B cell (primary cell): ENCODE data around the gene ARHGDIB. TPM values are rescaled to one million over a fixed set of nuclear protein-coding genes. Genes with fewer than 3 reads are reported as not detected.

ENCODE experiments used
- ATAC-seq: fragments of 200-7000 bp; cut with Tn5 transposase; one replicate; pipeline ENCODE4 v1.10.0; 2021; ENCODE audit warnings: low read depth, mild to moderate bottlenecking, moderate number of reproducible peaks, moderate library complexity
- CTCF ChIA-PET: fragments of 350-600 bp; sonication (Branson Sonifier 250); formaldehyde crosslinking; loops from one replicate; lab custom pipeline; 2021; ENCODE audit warnings: antibody characterized with exemption, inconsistent platforms; lab: Charles Lee
- POLR2A ChIA-PET: fragments of 350-600 bp; sonication (Branson Sonifier 250); formaldehyde crosslinking; loops from one replicate; lab custom pipeline; 2021; ENCODE audit warnings: antibody characterized with exemption; lab: Charles Lee
- DNase-seq: peaks from one replicate; pipeline ENCODE4 v3.0.0; 2013
- H2AFZ ChIP-seq: 2 replicates; pipeline ENCODE4 v1.6.1; 2012; ENCODE audit warnings: mild to moderate bottlenecking, low read depth, low read length; ENCODE audit not compliant: insufficient read depth, poor library complexity, severe bottlenecking
- H3K27ac ChIP-seq, 2 donors: 1 replicate in 1 of 2; 2 replicates in 1 of 2; pipeline ENCODE4 v1.5.1; 2012 to 2013; ENCODE audit warnings: low read length in 2 of 2, mild to moderate bottlenecking in 2 of 2, moderate library complexity in 1 of 2
- H3K27me3 ChIP-seq, 4 experiments: fragments of 200-600 bp in 1 of 4; sonication (generic) in 1 of 4; replicated peaks in 1 of 4; 1 replicate in 2 of 4; 2 replicates in 2 of 4; pipeline versions ENCODE4 v1.6.1 to v1.7.0; 2013 to 2016; ENCODE audit warnings: low read length in 3 of 4, mild to moderate bottlenecking in 2 of 4, mixed read lengths in 1 of 4, moderate library complexity in 1 of 4; ENCODE audit not compliant: insufficient read depth in 4 of 4, control insufficient read depth in 3 of 4; ENCODE audit errors: control extremely low read depth in 1 of 4
- H3K36me3 ChIP-seq, 2 experiments: replicated peaks in 1 of 2; 1 replicate in 1 of 2; 2 replicates in 1 of 2; pipeline versions ENCODE4 v1.6.1 to v1.7.1; 2013; ENCODE audit warnings: low read length in 1 of 2; ENCODE audit not compliant: insufficient read depth in 2 of 2, control insufficient read depth in 1 of 2; ENCODE audit errors: control extremely low read depth in 1 of 2, extremely low read depth in 1 of 2
- H3K4me1 ChIP-seq, 2 donors: fragments of 200-600 bp in 1 of 2; sonication (generic) in 1 of 2; 1 replicate in 1 of 2; 2 replicates in 1 of 2; pipeline versions ENCODE4 v1.5.1 to v1.6.1; 2013 to 2017; ENCODE audit warnings: low read length in 2 of 2; ENCODE audit not compliant: control insufficient read depth in 2 of 2, insufficient read depth in 2 of 2
- H3K4me2 ChIP-seq: replicated peaks from 2 replicates; pipeline ENCODE3; 2012; ENCODE audit warnings: mild to moderate bottlenecking, low read depth, low read length; ENCODE audit not compliant: poor library complexity, severe bottlenecking
- H3K4me3 ChIP-seq, 5 experiments: fragments of 200-600 bp in 1 of 5; sonication (generic) in 1 of 5; 1 replicate in 3 of 5; 2 replicates in 2 of 5; pipeline versions ENCODE4 v1.5.1 to v1.7.0; 2011 to 2016; ENCODE audit warnings: low read length in 4 of 5, mild to moderate bottlenecking in 4 of 5, low read depth in 2 of 5, control low read depth in 1 of 5, moderate library complexity in 1 of 5; ENCODE audit not compliant: insufficient read depth in 1 of 5; ENCODE audit errors: control extremely low read depth in 1 of 5, extremely low read depth in 1 of 5
- H3K79me2 ChIP-seq: fragments of 200-600 bp; sonication (generic); one replicate; pipeline ENCODE4 v1.6.0; 2016; ENCODE audit warnings: low read length; ENCODE audit not compliant: control insufficient read depth, insufficient read depth
- H3K9ac ChIP-seq: fragments of 200-600 bp; sonication (generic); 2 replicates; pipeline ENCODE4 v1.6.1; 2017; ENCODE audit warnings: mild to moderate bottlenecking, low read length, moderate library complexity
- H3K9me3 ChIP-seq, 3 donors: one replicate each; pipeline versions ENCODE4 v1.6.1 to v1.7.1; 2013; ENCODE audit warnings: low read length in 2 of 3; ENCODE audit not compliant: control insufficient read depth in 2 of 3, insufficient read depth in 1 of 3; ENCODE audit errors: control extremely low read depth in 1 of 3
- H4K20me1 ChIP-seq: 2 replicates; pipeline ENCODE4 v1.6.0; 2012; ENCODE audit warnings: mild to moderate bottlenecking, low read length; ENCODE audit not compliant: insufficient read depth, control insufficient read depth, poor library complexity, severe bottlenecking
- H3K27ac Mint-ChIP-seq: one replicate; pipeline ENCODE4 v1.8.0; 2021; ENCODE audit warnings: mixed read lengths
- H3K27me3 Mint-ChIP-seq: one replicate; pipeline ENCODE4 v1.8.0; 2021; ENCODE audit warnings: mixed read lengths
- H3K4me1 Mint-ChIP-seq: one replicate; pipeline ENCODE4 v1.8.0; 2021; ENCODE audit warnings: mixed read lengths
- H3K4me3 Mint-ChIP-seq: one replicate; pipeline ENCODE4 v1.8.0; 2021; ENCODE audit warnings: mixed read lengths
- H3K9me3 Mint-ChIP-seq: one replicate; pipeline ENCODE4 v1.8.0; 2022; ENCODE audit warnings: mixed read lengths; ENCODE audit not compliant: insufficient read depth
- CTCF ChIP-seq: fragments of 200-600 bp; IDR thresholded peaks from one replicate; pipeline ENCODE4 v1.8.0; 2022; ENCODE audit warnings: antibody characterized with exemption, mild to moderate bottlenecking
- EZH2 ChIP-seq: IDR thresholded peaks from 2 replicates; pipeline ENCODE4 v1.6.1; 2012; ENCODE audit warnings: borderline replicate concordance, low read depth, mild to moderate bottlenecking, moderate library complexity, low read length; ENCODE audit not compliant: insufficient read depth, poor library complexity, severe bottlenecking
- WGBS: methylation state at CpG from one replicate; pipeline ENCODE4 v1.1.5; 2013; ENCODE audit warnings: missing lambda C conversion rate; ENCODE audit not compliant: insufficient coverage; 5-methylcytosine and 5-hydroxymethylcytosine counted together
- intact Hi-C: fragments of 100-400 bp; cut with micrococcal nuclease; formaldehyde crosslinking; loops from one replicate; pipeline ENCODE4 v1.10.0; 2022
- polyA plus RNA-seq: library from polyadenylated mRNA; depleted of rRNA; stranded (reverse); fragments of >200 nt; gene quantifications from 2 replicates; pipeline ENCODE4 v1.2.3, GENCODE V29; 2012
- total RNA-seq, 2 donors: library from RNA; stranded (reverse); fragments of 120-200 nt in 1 of 2; gene quantifications; 1 replicate in 1 of 2; 2 replicates in 1 of 2; pipeline versions ENCODE4 v1.2.3 to v1.2.4, GENCODE V29; 2013 to 2022

ARHGDIB gene
- total and polyA plus RNA-seq, 2 donors (not counting 1 experiment from before 2014, with no cell fraction given) = 514 to 826 TPM

GRCh38 chr12:14927267-14927666 lies 34.1 kb downstream of the ARHGDIB start:
- Mint-ChIP-seq H3K9me3 (no peaks in the 10 kb centered on the region), H3K27me3 (no peaks in the 10 kb centered on the region), H3K4me1 (peaks cover 4% of the 10 kb centered on the region), H3K27ac (no peak overlapping the region), H3K4me3 (no peak overlapping the region)
- Histone ChIP-seq H3K9ac (no peak overlapping the region), H3K27me3 (no peaks in the 10 kb centered on the region), H3K27ac (no peak overlapping the region), H3K79me2 (no peaks in the 10 kb centered on the region), H3K9me3 (peaks cover 0 to 3% (median 1%) of the 10 kb centered on the region in 3 donors), H3K4me2 (no peak overlapping the region), H3K4me1 (no peaks in the 10 kb centered on the region), H3K36me3 (peaks cover 3 to 10% of the 10 kb centered on the region in 2 experiments), H2AFZ (no peak overlapping the region), H3K4me3 (no peak overlapping the region), H4K20me1 (no peaks in the 10 kb centered on the region)
- intact Hi-C loops = no loop called here
- ChIA-PET CTCF (no interaction called here), POLR2A (interaction anchor here (0.6 kb wide), 1 partner anchor 57 kb away, joined by 6 read pairs; no protein-coding TSS in a partner anchor)
- WGBS = no CpG with 5 or more reads among the region's 3 CpGs
- TF ChIP-seq EZH2 (no peak), CTCF (no peak)
- no peak for DNase-seq
- no peak for ATAC-seq

GRCh38 chr12:14924541-14924940 lies 36.9 kb downstream of the ARHGDIB start:
- no peak overlapping the region for H3K4me3 ChIP-seq
- peaks cover 1 to 3% (median 3%) of the 10 kb centered on the region in 3 donors for H3K9me3 ChIP-seq
- H3K27me3 ChIP-seq = no peaks in the 10 kb centered on the region
- H4K20me1 ChIP-seq = no peaks in the 10 kb centered on the region
- no peak overlapping the region for H3K27ac ChIP-seq
- POLR2A ChIA-PET = no interaction called here
- no peak for ATAC-seq
- no peaks in the 10 kb centered on the region for H3K27me3 Mint-ChIP-seq
- CTCF ChIA-PET = no interaction called here
- no peak overlapping the region for H3K4me2 ChIP-seq
- peaks cover 7 to 15% of the 10 kb centered on the region in 2 donors for H3K4me1 ChIP-seq
- H3K9ac ChIP-seq = no peak overlapping the region
- no peak for DNase-seq
- intact Hi-C loops = loop anchor here (5.0 kb wide), 1 partner anchor 37 kb away; the partner anchor contains the start of gene MGP
- peaks cover 20% of the 10 kb centered on the region for H3K4me1 Mint-ChIP-seq
- 100% methylated on average over 2 of the region's 3 CpGs for WGBS
- H3K9me3 Mint-ChIP-seq = no peaks in the 10 kb centered on the region
- H2AFZ ChIP-seq = no peak overlapping the region
- H3K4me3 Mint-ChIP-seq = no peak overlapping the region
- H3K79me2 ChIP-seq = no peaks in the 10 kb centered on the region
- no peak for TF ChIP-seq CTCF
- no peak for TF ChIP-seq EZH2
- no peak overlapping the region for H3K27ac Mint-ChIP-seq
- H3K36me3 ChIP-seq = peaks cover under 1 to 8% of the 10 kb centered on the region in 2 experiments
